Skeletal muscle satellite cell (primary cell): Measurements from ENCODE around the gene SYNDIG1.

Experiments used
- H3K27me3 ChIP-seq: 2 replicates; pipeline ENCODE4 v1.7.0; 2013; ENCODE audit warnings: low read length; ENCODE audit not compliant: control insufficient read depth, insufficient read depth
- H3K36me3 ChIP-seq: 2 replicates; pipeline ENCODE4 v1.7.0; 2013; ENCODE audit warnings: mild to moderate bottlenecking, control low read depth, low read length; ENCODE audit not compliant: insufficient read depth
- H3K4me1 ChIP-seq: 2 replicates; pipeline ENCODE4 v1.7.0; 2013; ENCODE audit warnings: low read length; ENCODE audit not compliant: control insufficient read depth, insufficient read depth
- H3K4me2 ChIP-seq: 2 replicates; pipeline ENCODE4 v1.7.0; 2013; ENCODE audit warnings: mild to moderate bottlenecking, low read length
- H3K4me3 ChIP-seq: 2 replicates; pipeline ENCODE4 v1.7.0; 2013; ENCODE audit warnings: low read length
- H3K9ac ChIP-seq: 2 replicates; pipeline ENCODE4 v1.7.0; 2013; ENCODE audit warnings: mild to moderate bottlenecking, low read depth, low read length, moderate library complexity
- H3K9me3 ChIP-seq: replicated peaks from 2 replicates; pipeline ENCODE4 v1.7.0; 2013; ENCODE audit warnings: mild to moderate bottlenecking, control low read depth, low read length

Gene SYNDIG1

GRCh38 chr20:24679448-24680047 is 210.1 kb downstream of the SYNDIG1 start:
- Histone ChIP-seq H3K9ac (no peak overlapping the region), H3K4me1 (no peaks in the 10 kb centered on the region), H3K9me3 (no peaks in the 10 kb centered on the region), H3K36me3 (no peaks in the 10 kb centered on the region), H3K4me3 (no peak overlapping the region), H3K4me2 (no peak overlapping the region), H3K27me3 (peaks cover 4% of the 10 kb centered on the region)

- Histone ChIP-seq H3K9ac (no peak overlapping the region), H3K9me3 (no peaks in the 10 kb centered on the region), H3K4me3 (no peak overlapping the region), H3K36me3 (no peaks in the 10 kb centered on the region), H3K4me1 (no peaks in the 10 kb centered on the region), H3K27me3 (peaks cover 20% of the 10 kb centered on the region), H3K4me2 (no peak overlapping the region)
Observed at GRCh38 chr20:24681634-24682495, 212.4 kb downstream of the SYNDIG1 start.

- Histone ChIP-seq H3K9ac (no peak overlapping the region), H3K4me2 (no peak overlapping the region), H3K36me3 (no peaks in the 10 kb centered on the region), H3K27me3 (peaks cover 20% of the 10 kb centered on the region), H3K9me3 (peaks cover 2% of the 10 kb centered on the region), H3K4me1 (no peaks in the 10 kb centered on the region), H3K4me3 (no peak overlapping the region)
Observed at GRCh38 chr20:24682496-24682985, 213.1 kb downstream of the SYNDIG1 start.

- H3K4me1 ChIP-seq: no peaks in the 10 kb centered on the region
- H3K36me3 ChIP-seq: no peaks in the 10 kb centered on the region
- H3K4me3 ChIP-seq: no peak overlapping the region
- no peak overlapping the region for H3K9ac ChIP-seq
- peaks cover 20% of the 10 kb centered on the region for H3K27me3 ChIP-seq
- no peak overlapping the region for H3K4me2 ChIP-seq
- H3K9me3 ChIP-seq: peaks cover 6% of the 10 kb centered on the region
Observed at GRCh38 chr20:24683676-24684075, 214.2 kb downstream of the SYNDIG1 start.

- no peak overlapping the region for H3K4me2 ChIP-seq
- no peaks in the 10 kb centered on the region for H3K36me3 ChIP-seq
- no peak overlapping the region for H3K9ac ChIP-seq
- H3K27me3 ChIP-seq: peaks cover 20% of the 10 kb centered on the region
- H3K9me3 ChIP-seq: peaks cover 6% of the 10 kb centered on the region
- H3K4me1 ChIP-seq: no peaks in the 10 kb centered on the region
- H3K4me3 ChIP-seq: no peak overlapping the region
Observed at GRCh38 chr20:24684421-24684871, 215.0 kb downstream of the SYNDIG1 start.

GRCh38 chr20:24684956-24685691 is 215.7 kb downstream of the SYNDIG1 start:
- H3K27me3 ChIP-seq: peaks cover 20% of the 10 kb centered on the region
- no peak overlapping the region for H3K4me2 ChIP-seq
- H3K9ac ChIP-seq: no peak overlapping the region
- H3K4me3 ChIP-seq: no peak overlapping the region
- H3K4me1 ChIP-seq: no peaks in the 10 kb centered on the region
- peaks cover 6% of the 10 kb centered on the region for H3K9me3 ChIP-seq
- H3K36me3 ChIP-seq: no peaks in the 10 kb centered on the region

GRCh38 chr20:24685736-24686135 is 216.3 kb downstream of the SYNDIG1 start:
- H3K4me2 ChIP-seq: no peak overlapping the region
- no peaks in the 10 kb centered on the region for H3K36me3 ChIP-seq
- H3K9ac ChIP-seq: no peak overlapping the region
- H3K27me3 ChIP-seq: peaks cover 20% of the 10 kb centered on the region
- H3K9me3 ChIP-seq: peaks cover 6% of the 10 kb centered on the region
- no peak overlapping the region for H3K4me3 ChIP-seq
- H3K4me1 ChIP-seq: no peaks in the 10 kb centered on the region

- Histone ChIP-seq H3K36me3 (no peaks in the 10 kb centered on the region), H3K4me1 (no peaks in the 10 kb centered on the region), H3K4me2 (no peak overlapping the region), H3K27me3 (peaks cover 20% of the 10 kb centered on the region), H3K9ac (no peak overlapping the region), H3K4me3 (no peak overlapping the region), H3K9me3 (peaks cover 6% of the 10 kb centered on the region)
Observed at GRCh38 chr20:24686156-24686555, 216.7 kb downstream of the SYNDIG1 start.

- H3K9ac ChIP-seq: no peak overlapping the region
- peaks cover 6% of the 10 kb centered on the region for H3K9me3 ChIP-seq
- H3K4me2 ChIP-seq: no peak overlapping the region
- no peaks in the 10 kb centered on the region for H3K36me3 ChIP-seq
- H3K4me1 ChIP-seq: peaks cover 11% of the 10 kb centered on the region
- no peak overlapping the region for H3K4me3 ChIP-seq
- peaks cover 9% of the 10 kb centered on the region for H3K27me3 ChIP-seq
Observed at GRCh38 chr20:24690408-24690807, 221.0 kb downstream of the SYNDIG1 start.

GRCh38 chr20:24691901-24692351 is 222.5 kb downstream of the SYNDIG1 start:
- no peaks in the 10 kb centered on the region for H3K36me3 ChIP-seq
- H3K27me3 ChIP-seq: no peaks in the 10 kb centered on the region
- H3K4me2 ChIP-seq: no peak overlapping the region
- peaks cover 11% of the 10 kb centered on the region for H3K4me1 ChIP-seq
- H3K9me3 ChIP-seq: peaks cover 6% of the 10 kb centered on the region
- no peak overlapping the region for H3K9ac ChIP-seq
- H3K4me3 ChIP-seq: no peak overlapping the region

- H3K27me3 ChIP-seq: peaks cover 4% of the 10 kb centered on the region
- no peak overlapping the region for H3K4me3 ChIP-seq
- peaks cover 3% of the 10 kb centered on the region for H3K9me3 ChIP-seq
- H3K4me2 ChIP-seq: no peak overlapping the region
- peaks cover 11% of the 10 kb centered on the region for H3K4me1 ChIP-seq
- H3K36me3 ChIP-seq: no peaks in the 10 kb centered on the region
- H3K9ac ChIP-seq: no peak overlapping the region
Observed at GRCh38 chr20:24692446-24693200, 223.2 kb downstream of the SYNDIG1 start.
